GM12891 (cell line): ENCODE results near the gene CELA2B.

Source experiments
- DNase-seq: peaks from one replicate; pipeline ENCODE4 v3.0.0; 2011; ENCODE audit warnings: low spot score; ENCODE audit not compliant: insufficient read length
- FAIRE-seq: peaks from 2 replicates; lab custom pipeline; 2011; peaks lifted over from hg19 to GRCh38; lab: Jason Lieb, UNC
- PAX5 ChIP-seq: IDR thresholded peaks from 2 replicates; pipeline ENCODE4 v1.6.1; 2011; ENCODE audit warnings: low read length, moderate library complexity, mild to moderate bottlenecking; ENCODE audit not compliant: insufficient read depth, severe bottlenecking
- POLR2A ChIP-seq: IDR thresholded peaks from 2 replicates; pipeline ENCODE4 v1.6.1; 2011; ENCODE audit warnings: low read depth, low read length, control low read depth
- POLR2AphosphoS5 ChIP-seq: IDR thresholded peaks from 2 replicates; pipeline ENCODE4 v1.6.1; 2011; ENCODE audit warnings: low read depth, low read length, control low read depth
- POU2F2 ChIP-seq: IDR thresholded peaks from 2 replicates; pipeline ENCODE4 v1.6.1; 2011; ENCODE audit warnings: low read depth, mild to moderate bottlenecking, control low read depth, low read length, moderate library complexity
- SPI1 ChIP-seq: IDR thresholded peaks from 2 replicates; pipeline ENCODE4 v1.6.1; 2011; ENCODE audit warnings: low read depth, low read length, control low read depth
- TAF1 ChIP-seq: IDR thresholded peaks from 2 replicates; pipeline ENCODE4 v1.6.1; 2011; ENCODE audit warnings: low read depth, low read length, control low read depth

Gene CELA2B

DNA sequence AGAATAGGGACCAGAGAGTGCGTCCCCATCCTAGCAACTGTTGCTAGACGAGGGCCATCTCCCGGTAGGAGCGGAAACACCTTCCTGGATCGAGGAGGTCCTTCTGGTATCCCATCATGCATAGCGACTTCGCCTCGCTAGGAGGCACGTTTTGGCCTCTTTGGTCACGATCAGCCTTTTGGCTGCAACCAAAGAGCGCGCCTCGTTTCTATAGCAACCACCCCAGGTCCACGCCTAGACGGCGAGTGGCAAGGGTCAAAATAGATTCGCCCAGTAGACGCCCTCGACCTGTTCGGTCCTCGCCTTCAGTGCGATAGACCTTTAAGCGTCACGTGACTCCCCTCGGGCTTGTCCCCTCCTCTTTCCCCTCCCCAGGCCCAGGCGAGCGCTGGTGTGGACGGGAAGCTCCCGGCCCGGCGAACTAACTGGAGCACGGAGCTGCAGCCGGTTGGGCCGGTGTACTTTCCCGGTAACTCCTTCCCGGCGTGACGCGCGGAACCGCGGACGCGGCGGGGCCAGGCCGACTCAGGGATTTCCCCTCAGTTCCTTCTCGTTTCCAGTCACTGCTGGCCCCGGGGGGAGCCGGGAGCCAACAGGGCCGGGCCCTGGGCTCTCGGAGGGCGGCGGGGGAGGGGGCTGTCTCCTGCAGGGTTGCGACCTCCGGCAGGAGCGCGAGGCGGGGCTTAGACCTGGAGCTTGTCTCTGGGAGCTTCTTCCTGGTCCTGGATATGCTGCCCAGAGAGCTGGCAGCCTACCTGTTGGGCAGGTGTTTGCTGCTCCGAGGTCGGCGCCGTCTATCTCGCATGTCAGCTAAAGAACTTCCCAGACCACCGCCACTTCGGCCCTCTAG, 50.8 kb downstream of the CELA2B start, which contains the start of gene DNAJC16:
TSS of gene DNAJC16 (plus strand) at position 359 of the 850 bp plus-strand sequence. CDS start 2,258 bp downstream, outside the sequence.
- TF ChIP-seq SPI1: no peak
- peak; percentile 70 for TF ChIP-seq POLR2A
- no peak; the same call in 1 of the 2 replicates for TF ChIP-seq POLR2AphosphoS5
- TF ChIP-seq TAF1: peak; percentile 43; the same call in 1 of the 2 replicates
- no peak for TF ChIP-seq PAX5
- TF ChIP-seq POU2F2: peak; percentile 79; the same call in 1 of the 2 replicates
- DNase-seq: peak; percentile 78
- peak; percentile 100 for FAIRE-seq

- no peak for FAIRE-seq
- DNase-seq: no peak
- TF ChIP-seq POU2F2 (no peak), POLR2AphosphoS5 (no peak), PAX5 (no peak), SPI1 (no peak), POLR2A (no peak), TAF1 (no peak)
Measured at GRCh38 chr1:15531003-15531402, 55.1 kb downstream of the CELA2B start.

- DNase-seq: no peak
- peak; percentile 52 for TF ChIP-seq SPI1
- TF ChIP-seq POLR2AphosphoS5: no peak
- no peak for TF ChIP-seq TAF1
- TF ChIP-seq POLR2A: no peak
- FAIRE-seq: no peak
Measured at GRCh38 chr1:15531682-15532081, 55.8 kb downstream of the CELA2B start.

DNA sequence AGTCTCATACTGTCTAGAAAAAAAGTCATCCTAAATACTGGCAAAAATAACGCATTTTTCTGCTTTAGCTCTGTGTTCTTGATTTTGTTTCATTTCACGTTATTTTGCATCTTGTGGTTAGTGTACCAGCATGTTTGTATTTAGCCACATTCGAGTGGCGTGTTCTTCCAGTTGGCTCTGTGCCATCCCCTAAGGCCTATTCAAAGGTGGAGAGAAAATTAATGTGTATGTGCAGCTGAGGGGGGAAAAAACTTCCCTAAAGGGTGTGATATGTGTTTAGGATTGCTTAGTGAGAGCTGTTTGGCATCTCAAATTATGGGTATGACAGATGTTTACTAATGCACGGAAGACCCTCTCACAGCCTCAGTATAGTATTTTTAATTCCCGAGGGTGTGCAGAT, 62.9 kb downstream of the CELA2B start:
- TF ChIP-seq TAF1 (no peak), POLR2A (no peak), POU2F2 (no peak), PAX5 (no peak), POLR2AphosphoS5 (no peak), SPI1 (no peak)
- FAIRE-seq: no peak
- no peak for DNase-seq

GRCh38 chr1:15540186-15540585, 64.3 kb downstream of the CELA2B start:
- FAIRE-seq (no peak), DNase-seq (no peak)
- TF ChIP-seq POU2F2 (no peak), PAX5 (no peak), POLR2AphosphoS5 (no peak), POLR2A (no peak), SPI1 (no peak)
